Activated CD8-positive, alpha-beta T cell treated with anti-CD3 and anti-CD28 coated beads for 36 hours (primary cell): Measurements from ENCODE around the gene SRRT. TPM values are rescaled to one million over a fixed set of nuclear protein-coding genes. Genes with fewer than 3 reads are reported as not detected.

ENCODE experiments used
- ATAC-seq: fragments of 200-7000 bp; cut with Tn5 transposase; one replicate; pipeline ENCODE4 v1.10.0; 2021; ENCODE audit warnings: mild to moderate bottlenecking, moderate library complexity
- CTCF ChIA-PET: fragments of 350-600 bp; sonication (Branson Sonifier 250); formaldehyde crosslinking; loops from one replicate; lab custom pipeline; 2021; ENCODE audit warnings: antibody characterized with exemption; lab: Charles Lee
- POLR2A ChIA-PET: fragments of 350-600 bp; sonication (Branson Sonifier 250); formaldehyde crosslinking; loops from one replicate; lab custom pipeline; 2021; ENCODE audit warnings: antibody characterized with exemption; lab: Charles Lee
- DNase-seq: peaks from one replicate; pipeline ENCODE4 v3.0.0-alpha.2; 2020
- H3K27ac Mint-ChIP-seq: one replicate; pipeline ENCODE4 v1.8.0; 2021; ENCODE audit warnings: mild to moderate bottlenecking, mixed read lengths
- H3K27me3 Mint-ChIP-seq: one replicate; pipeline ENCODE4 v1.8.0; 2021; ENCODE audit warnings: mixed read lengths
- H3K36me3 Mint-ChIP-seq: one replicate; pipeline ENCODE4 v1.8.0; 2021; ENCODE audit warnings: low read depth, mixed read lengths
- H3K4me1 Mint-ChIP-seq: one replicate; pipeline ENCODE4 v1.8.0; 2021; ENCODE audit warnings: low read depth, mixed read lengths
- H3K4me3 Mint-ChIP-seq: one replicate; pipeline ENCODE4 v1.8.0; 2021; ENCODE audit warnings: mild to moderate bottlenecking, moderate library complexity, mixed read lengths
- H3K9me3 Mint-ChIP-seq: one replicate; pipeline ENCODE4 v1.8.0; 2021; ENCODE audit warnings: mixed read lengths
- intact Hi-C: fragments of 100-400 bp; cut with micrococcal nuclease; formaldehyde crosslinking; loops from one replicate; pipeline ENCODE4 v1.10.0; 2022
- total RNA-seq, 2 experiments: library from RNA; stranded (reverse); gene quantifications; one replicate each; pipeline ENCODE4 v1.2.3, GENCODE V29; 2021
- TF ChIP-seq, protein P1 (sequence below): fragments of 200-600 bp; IDR thresholded peaks from one replicate; pipeline ENCODE4 v1.8.0; 2022; ENCODE audit warnings: antibody characterized with exemption, mild to moderate bottlenecking

The SRRT gene
- total RNA-seq, 2 experiments from 2014 or later: 211 to 239 TPM

DNA sequence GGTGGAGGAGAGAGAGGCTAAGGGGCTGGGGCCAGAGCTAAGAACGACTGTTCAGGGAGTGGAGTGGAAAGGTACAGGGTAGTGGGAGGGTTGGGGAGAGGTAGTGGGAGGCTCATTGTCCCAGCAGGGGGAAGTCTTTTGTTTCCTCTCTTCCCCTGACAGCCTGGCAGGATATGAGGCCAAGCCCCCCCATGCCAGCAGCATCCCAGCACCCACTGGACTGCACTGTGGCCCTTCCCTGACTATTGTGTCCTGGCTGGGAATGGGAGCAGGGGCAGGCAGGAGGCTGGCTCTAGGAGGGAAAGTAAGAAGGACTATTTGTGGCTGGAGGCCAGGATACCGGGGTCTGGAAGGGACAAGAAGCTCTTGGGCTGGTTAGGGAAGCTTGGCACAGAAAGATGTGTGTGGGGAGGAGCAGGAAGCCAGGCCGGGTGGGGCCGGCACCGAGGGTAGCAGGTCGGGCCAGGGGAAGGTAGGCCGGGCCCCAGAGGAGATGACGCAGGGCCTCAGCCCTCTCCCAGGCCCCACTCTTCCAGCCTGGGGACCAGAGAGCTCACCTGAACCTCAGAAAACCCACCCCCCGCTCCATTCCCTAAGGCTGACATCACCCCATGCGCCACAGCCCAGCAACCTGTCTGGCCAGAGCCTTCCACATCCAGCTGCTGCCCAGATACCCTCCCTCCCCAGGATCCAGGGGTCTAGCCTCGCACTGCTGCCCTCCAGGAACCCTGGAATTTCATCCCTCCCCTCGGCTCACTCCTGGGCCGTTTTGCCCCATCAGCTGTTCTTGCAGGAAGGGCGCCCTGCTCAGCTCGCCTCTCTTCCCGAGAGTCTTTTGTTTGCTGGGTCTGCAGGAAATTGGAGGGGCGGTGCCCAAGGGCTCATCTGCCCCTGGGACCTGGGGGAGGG is 38.7 kb upstream of the SRRT start:
- Mint-ChIP-seq H3K9me3 (no peaks in the 10 kb centered on the region), H3K27me3 (no peaks in the 10 kb centered on the region), H3K27ac (no peak overlapping the region), H3K36me3 (peaks cover 2% of the 10 kb centered on the region), H3K4me3 (no peak overlapping the region), H3K4me1 (peaks cover 8% of the 10 kb centered on the region)
- TF ChIP-seq, protein P1, sequence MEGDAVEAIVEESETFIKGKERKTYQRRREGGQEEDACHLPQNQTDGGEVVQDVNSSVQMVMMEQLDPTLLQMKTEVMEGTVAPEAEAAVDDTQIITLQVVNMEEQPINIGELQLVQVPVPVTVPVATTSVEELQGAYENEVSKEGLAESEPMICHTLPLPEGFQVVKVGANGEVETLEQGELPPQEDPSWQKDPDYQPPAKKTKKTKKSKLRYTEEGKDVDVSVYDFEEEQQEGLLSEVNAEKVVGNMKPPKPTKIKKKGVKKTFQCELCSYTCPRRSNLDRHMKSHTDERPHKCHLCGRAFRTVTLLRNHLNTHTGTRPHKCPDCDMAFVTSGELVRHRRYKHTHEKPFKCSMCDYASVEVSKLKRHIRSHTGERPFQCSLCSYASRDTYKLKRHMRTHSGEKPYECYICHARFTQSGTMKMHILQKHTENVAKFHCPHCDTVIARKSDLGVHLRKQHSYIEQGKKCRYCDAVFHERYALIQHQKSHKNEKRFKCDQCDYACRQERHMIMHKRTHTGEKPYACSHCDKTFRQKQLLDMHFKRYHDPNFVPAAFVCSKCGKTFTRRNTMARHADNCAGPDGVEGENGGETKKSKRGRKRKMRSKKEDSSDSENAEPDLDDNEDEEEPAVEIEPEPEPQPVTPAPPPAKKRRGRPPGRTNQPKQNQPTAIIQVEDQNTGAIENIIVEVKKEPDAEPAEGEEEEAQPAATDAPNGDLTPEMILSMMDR: no peak
- ChIA-PET POLR2A (no interaction called here), CTCF (interaction anchor here (1.0 to 1.4 kb wide), 3 partner anchors 16 to 131 kb away, joined by 5 to 8 read pairs (median 5); partner anchors contain the start of genes POP7 and SLC12A9)
- DNase-seq: no peak
- no peak for ATAC-seq
- intact Hi-C loops: no loop called here

DNA sequence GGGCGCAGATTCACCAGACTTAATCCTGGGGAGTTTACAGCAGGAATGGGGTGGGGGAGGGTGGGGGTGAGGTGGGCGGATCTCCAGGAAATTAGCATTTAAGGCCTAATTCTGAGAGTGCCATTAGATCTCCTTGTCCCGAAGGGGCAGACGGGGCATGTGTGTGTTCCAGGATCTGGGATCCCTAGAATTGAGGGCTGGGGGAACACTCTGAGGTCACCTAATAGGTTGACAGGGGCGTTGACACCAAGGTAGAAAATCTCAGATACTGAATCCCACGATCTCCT is 38.1 kb upstream of the SRRT start:
- TF ChIP-seq, protein P1: no peak
- Mint-ChIP-seq H3K4me3 (peak overlapping the region; percentile 63), H3K9me3 (no peaks in the 10 kb centered on the region), H3K36me3 (peaks cover 2% of the 10 kb centered on the region), H3K4me1 (peaks cover 8% of the 10 kb centered on the region), H3K27me3 (no peaks in the 10 kb centered on the region), H3K27ac (peak overlapping the region; percentile 77)
- intact Hi-C loops: no loop called here
- ChIA-PET POLR2A (no interaction called here), CTCF (interaction anchor here (1.4 kb wide), 1 partner anchor 16 kb away, joined by 5 read pairs; the partner anchor contains the start of gene SLC12A9)
- DNase-seq: no peak
- no peak for ATAC-seq

DNA sequence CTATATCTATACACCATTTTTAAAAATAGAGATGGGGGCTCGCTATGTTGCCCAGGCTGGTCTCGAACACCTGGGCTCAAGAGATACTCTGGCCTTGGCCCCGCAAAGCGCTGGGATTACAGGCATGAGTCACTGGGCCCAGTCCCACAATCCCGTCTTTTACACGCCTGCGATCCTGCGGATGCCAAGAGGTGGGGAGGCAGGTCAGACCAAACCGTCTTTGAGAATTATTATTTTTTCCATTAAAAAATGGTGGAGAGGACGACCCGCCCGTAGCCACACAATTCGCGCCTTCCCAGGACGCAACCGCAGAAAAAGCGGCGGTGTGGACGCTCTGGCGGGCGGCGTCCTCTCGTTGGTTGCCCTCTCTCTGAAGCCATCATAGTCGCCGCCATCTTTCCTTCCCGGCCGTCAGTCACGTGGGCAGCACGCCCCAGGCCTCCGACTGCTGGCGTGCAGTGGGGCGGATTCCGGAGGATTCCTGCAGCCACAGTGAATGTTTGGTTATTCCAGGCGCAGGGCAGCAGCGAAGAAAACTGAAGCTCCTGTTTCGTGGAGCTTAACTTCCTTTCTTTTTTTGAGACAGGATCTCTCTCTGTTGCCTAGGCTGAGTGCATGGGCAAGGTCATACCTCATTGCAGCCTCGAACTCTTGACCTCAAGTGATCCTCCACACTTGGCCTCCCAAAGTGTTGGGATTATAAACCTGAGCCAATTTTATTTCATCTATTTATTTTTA is 37.6 kb upstream of the SRRT start:
- peak overlapping the region; percentile 63 for H3K4me3 Mint-ChIP-seq
- TF ChIP-seq, protein P1: no peak
- DNase-seq: peak; percentile 78
- H3K27me3 Mint-ChIP-seq: no peaks in the 10 kb centered on the region
- CTCF ChIA-PET: interaction anchor here (1.3 to 1.4 kb wide), 2 partner anchors 15 to 131 kb away, joined by 5 to 7 read pairs; partner anchors contain the start of genes POP7 and SLC12A9
- ATAC-seq: peak; percentile 90
- POLR2A ChIA-PET: no interaction called here
- H3K4me1 Mint-ChIP-seq: peaks cover 8% of the 10 kb centered on the region
- no peaks in the 10 kb centered on the region for H3K9me3 Mint-ChIP-seq
- intact Hi-C loops: no loop called here
- peaks cover 2% of the 10 kb centered on the region for H3K36me3 Mint-ChIP-seq
- peak overlapping the region; percentile 77 for H3K27ac Mint-ChIP-seq

DNA sequence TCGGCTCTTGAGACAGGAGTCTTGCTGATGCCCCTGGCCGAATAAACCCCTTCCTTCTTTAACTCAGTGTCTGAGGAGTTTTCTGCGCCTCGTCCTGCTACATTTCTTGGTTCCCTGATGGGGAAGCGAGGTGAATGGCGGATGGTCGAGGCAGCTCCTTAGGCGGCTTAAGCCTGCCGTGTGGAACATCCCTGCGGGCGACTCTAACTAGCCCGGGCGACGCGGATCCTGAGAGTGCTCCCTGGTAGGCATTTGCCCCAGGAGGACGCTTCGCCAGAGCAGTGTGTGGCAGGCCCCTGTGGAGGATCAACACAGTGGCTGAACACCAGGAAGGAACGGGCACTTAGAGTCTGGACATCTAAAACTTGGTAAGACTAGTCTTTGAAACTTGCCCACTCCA is 35.5 kb upstream of the SRRT start:
- intact Hi-C loops: no loop called here
- ATAC-seq (no peak), DNase-seq (no peak)
- CTCF ChIA-PET: no interaction called here
- no peak overlapping the region for H3K4me3 Mint-ChIP-seq
- H3K27me3 Mint-ChIP-seq: no peaks in the 10 kb centered on the region
- H3K9me3 Mint-ChIP-seq: no peaks in the 10 kb centered on the region
- peaks cover 8% of the 10 kb centered on the region for H3K4me1 Mint-ChIP-seq
- H3K27ac Mint-ChIP-seq: no peak overlapping the region
- TF ChIP-seq, protein P1: no peak
- POLR2A ChIA-PET: no interaction called here
- peaks cover 2% of the 10 kb centered on the region for H3K36me3 Mint-ChIP-seq
